ENCODE data around the gene FAM107A.

DNA sequence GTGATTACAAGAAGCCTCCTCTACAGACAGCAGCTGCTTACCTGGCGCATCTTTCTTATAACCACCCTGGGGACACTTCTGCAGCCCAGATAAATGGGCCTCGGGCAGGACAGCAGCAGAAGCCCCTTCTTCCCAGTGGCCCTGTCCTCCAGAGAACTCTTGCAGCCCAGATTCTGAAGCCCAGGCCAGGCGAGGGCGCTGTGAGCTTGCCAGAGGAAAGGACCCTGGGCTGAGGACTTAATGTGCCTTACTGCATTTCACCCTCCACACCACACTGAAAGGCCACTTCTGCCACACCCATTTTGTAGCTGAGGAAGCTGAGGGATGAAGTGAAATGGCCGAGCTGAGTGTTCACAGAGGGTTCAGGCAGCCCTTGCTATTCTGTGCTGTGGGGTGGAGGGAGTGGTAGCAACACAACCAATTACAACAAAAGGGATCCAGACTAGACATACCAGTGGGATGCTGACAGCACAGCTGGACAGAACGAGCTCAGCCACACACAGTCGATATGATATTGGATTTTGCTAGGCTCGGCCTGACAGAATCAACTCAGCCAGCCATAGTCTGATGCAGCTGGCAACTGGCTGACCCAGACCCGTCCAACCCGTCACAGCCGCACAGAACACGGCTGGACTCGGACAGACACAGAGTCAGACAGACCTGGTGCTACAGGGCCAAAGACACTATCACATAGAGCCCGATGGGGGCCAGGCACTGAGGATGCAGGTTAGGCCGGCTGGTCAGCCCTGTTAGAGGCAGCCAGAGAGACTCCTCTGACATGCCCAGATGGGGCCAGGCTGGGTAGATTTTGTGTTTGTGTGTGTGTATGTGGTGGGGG lies 47.5 kb downstream of the FAM107A start:
- TF ChIP-seq, protein P1, sequence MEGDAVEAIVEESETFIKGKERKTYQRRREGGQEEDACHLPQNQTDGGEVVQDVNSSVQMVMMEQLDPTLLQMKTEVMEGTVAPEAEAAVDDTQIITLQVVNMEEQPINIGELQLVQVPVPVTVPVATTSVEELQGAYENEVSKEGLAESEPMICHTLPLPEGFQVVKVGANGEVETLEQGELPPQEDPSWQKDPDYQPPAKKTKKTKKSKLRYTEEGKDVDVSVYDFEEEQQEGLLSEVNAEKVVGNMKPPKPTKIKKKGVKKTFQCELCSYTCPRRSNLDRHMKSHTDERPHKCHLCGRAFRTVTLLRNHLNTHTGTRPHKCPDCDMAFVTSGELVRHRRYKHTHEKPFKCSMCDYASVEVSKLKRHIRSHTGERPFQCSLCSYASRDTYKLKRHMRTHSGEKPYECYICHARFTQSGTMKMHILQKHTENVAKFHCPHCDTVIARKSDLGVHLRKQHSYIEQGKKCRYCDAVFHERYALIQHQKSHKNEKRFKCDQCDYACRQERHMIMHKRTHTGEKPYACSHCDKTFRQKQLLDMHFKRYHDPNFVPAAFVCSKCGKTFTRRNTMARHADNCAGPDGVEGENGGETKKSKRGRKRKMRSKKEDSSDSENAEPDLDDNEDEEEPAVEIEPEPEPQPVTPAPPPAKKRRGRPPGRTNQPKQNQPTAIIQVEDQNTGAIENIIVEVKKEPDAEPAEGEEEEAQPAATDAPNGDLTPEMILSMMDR (conservative IDR thresholded peaks at IDR 0.05; ENCODE audit: low read length): peak; percentile 81
- TF ChIP-seq EZH2phosphoT487 (IDR thresholded peaks at IDR 0.05; ENCODE audit: borderline replicate concordance): no peak

Measured in Loucy (cell line).